Measurements from ENCODE around the gene ADGRG2. TPM values are rescaled to one million over a fixed set of nuclear protein-coding genes. Genes with fewer than 3 reads are reported as not detected.

Gene ADGRG2
- total RNA-seq, 1 donor from 2014 or later: 1.9 TPM

DNA sequence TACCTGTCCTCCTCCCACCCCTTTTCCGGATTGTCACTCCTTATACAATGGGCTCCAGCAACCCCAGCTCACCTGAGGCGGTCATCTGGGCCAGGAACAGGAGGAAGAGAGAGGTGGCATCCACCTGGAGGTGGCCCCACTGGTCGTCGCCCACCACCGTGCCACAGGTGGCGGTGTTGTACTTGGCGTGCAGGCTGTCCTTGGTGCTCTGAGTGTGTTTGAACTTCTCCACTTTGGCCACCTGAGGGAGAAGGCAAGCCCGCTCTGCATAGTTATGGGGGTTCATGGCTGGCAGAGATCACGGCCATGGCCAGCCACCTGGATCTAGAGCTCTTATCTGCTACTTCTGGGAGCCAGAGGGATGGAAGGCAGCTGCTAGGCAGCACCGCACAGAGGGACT, 171.2 kb downstream of the ADGRG2 start:
- DNase-seq (ENCODE audit: low spot score): no peak

DNA sequence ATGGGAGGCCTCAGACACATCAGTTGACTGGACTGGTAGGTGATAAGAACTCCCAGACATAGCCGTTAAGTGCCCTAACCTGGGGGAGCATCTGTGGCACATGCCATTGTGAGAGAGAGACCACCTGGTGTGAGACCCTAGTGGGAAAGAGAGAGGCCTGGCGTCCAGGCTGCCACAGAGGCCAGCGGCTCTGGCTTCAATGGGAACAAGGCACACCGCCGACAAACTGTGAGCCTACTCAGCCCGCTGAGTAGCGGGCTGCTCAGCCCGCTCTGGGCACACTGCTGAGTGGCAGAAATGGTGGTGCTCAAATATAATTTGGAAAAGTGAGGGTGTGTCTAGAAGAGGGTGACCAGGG, 172.3 kb downstream of the ADGRG2 start:
- no peak for DNase-seq (ENCODE audit: low spot score)

DNA sequence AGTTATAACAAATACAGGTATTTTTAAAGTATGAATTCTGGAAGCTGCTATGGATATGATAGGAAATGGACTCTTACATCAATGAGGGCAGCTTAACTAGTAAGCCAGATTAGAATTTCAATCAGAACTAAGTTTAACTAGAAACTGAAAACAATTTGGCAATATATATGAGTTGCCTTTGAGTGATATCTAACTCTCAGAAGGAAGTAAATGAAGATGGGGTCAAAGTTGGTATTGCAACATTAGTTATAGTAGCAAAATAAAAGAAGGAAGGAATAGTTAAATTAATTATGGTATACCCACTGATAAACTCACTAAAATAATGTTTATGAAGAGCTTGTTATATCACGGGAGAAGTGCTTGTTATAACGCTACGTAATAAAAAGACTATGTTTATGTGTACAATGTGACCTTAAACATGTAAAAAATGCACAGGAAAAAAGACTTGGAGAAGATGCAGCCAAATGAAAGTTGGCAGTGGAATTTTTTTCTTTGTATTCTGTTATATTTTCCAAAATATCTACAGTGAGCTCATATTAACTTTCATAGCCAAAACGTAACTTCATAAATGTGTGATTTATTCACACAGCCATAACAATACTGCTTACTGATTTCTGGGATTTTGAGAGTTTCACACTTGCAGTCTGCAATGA, 172.9 kb downstream of the ADGRG2 start:
- no peak for DNase-seq (ENCODE audit: low spot score)

DNA sequence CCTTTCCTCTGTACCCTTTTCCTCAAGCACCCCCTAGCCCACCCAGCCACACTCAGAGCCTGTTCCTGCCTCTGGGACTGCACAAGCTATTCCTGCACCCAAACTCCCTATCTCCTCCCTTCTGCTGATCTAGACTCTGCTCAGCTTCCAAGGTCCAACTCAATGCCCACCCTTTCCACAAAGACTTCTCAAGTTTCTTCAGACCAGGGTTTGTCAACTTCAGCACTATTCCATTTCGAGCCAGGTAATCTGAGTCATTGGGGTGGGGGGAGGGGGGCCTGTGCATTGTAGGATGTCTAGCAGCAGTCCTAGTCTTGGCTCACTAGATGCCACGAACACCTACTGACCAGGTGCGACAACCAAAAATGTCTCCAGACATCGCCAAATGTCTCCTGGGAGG, 175.7 kb downstream of the ADGRG2 start:
- no peak for DNase-seq (ENCODE audit: low spot score)

DNA sequence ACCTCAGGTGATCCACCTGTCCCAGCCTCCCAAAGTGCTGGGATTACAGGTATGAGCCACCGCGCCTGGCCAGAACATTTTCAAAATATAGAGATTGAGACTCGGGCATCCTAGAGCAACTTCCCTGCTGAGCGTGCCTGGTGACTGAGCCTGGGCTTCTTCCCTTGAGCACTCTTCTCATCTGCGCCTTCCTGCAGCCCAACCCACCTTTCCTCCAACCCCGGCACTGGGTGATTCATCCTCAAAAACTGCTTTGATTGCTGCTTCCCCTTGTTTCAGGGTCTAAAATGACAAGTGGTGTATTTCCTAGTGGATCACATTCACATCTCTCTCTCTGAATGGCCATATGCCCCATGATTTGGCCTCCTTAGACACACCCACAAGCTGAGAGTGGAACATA, 176.1 kb downstream of the ADGRG2 start:
- DNase-seq (ENCODE audit: low spot score): no peak

DNA sequence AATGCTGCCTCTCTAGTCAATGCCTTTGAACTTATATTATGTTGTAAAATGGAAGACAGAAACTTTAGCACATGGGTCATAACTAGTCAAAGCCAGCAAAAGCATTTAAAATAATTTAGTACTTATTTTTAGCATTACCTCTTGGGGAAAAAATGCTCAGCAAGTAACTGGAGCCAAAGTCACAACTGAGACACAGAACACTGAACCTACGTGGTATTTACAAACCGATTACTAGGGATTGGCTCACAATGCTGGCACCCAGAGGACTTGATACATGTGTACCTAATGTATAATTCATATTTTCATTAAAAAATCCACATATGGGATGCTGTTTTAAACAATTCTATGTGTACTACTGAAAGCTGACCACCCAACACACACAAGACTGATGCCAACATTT, 176.8 kb downstream of the ADGRG2 start:
- no peak for DNase-seq (ENCODE audit: low spot score)

DNA sequence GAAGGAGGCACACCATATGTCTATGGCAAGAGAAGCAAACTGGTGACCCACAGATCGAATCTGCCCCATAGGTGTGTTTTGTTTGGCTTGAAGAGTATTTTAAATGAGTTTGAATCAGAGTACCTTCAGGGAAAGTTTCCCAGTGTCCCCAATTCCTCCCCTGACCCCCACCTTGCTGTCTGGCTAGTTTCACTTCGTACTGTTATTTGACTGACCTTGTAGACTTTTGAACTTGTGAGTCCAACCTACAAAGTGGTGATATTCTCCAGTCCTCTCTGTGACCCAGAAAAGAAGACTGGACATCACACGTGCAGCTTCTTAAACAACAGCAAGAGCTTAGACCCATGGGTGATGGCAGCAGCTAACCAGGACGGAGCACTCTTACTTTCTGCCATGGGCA, 177.8 kb downstream of the ADGRG2 start:
- DNase-seq (ENCODE audit: low spot score): no peak

DNA sequence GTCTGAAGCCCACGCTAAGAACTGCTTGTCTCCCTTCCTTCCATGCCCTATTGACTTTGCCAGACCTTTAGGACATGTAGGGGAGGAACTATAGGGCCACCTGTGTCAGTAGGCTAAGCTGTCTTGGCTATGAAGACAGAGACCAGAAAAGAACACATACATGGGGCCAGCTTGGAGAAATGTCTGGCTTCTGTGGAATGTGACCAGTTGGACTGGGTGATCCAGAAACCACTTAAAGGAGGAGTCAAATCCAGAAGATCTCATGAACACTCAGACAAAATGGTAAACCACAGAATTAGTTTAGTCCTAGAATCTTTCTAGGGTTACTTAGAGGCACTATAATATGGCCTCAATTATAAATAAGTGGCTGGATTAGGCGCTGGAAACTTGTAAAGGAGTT, 180.4 kb downstream of the ADGRG2 start:
- no peak for DNase-seq (ENCODE audit: low spot score)

Other genes with a start within 250 kb of the ADGRG2 start
- gene PHKA2, start 138.4 kb downstream of the ADGRG2 start, total RNA-seq: 26.3 TPM
- gene PDHA1, start 221.5 kb upstream of the ADGRG2 start, total RNA-seq: 126 TPM